ENCODE data around the gene TIMP2.

GRCh38 chr17:78905541-78905940 is 19.6 kb downstream of the TIMP2 start:
- no peak for TF ChIP-seq CTCF (conservative IDR thresholded peaks at IDR 0.05; ENCODE audit: low read depth, low read length)
- TF ChIP-seq USF2 (IDR thresholded peaks at IDR 0.05; ENCODE audit: low read depth, low read length): no peak
- TF ChIP-seq RAD21 (IDR thresholded peaks at IDR 0.05; ENCODE audit: low read length): no peak
- no peak for TF ChIP-seq POLR2A (IDR thresholded peaks at IDR 0.05; ENCODE audit: low read depth, low read length)
- TF ChIP-seq RCOR1 (IDR thresholded peaks at IDR 0.05; ENCODE audit: insufficient replicate concordance, low read length): no peak
- TF ChIP-seq CEBPB (IDR thresholded peaks at IDR 0.05; ENCODE audit: low read depth, low read length): no peak
